Measurements from ENCODE around the gene SLCO3A1.
A peak's percentile ranks its signal among the peaks of the same experiment; 100 is the strongest.

- TF ChIP-seq, protein P1, sequence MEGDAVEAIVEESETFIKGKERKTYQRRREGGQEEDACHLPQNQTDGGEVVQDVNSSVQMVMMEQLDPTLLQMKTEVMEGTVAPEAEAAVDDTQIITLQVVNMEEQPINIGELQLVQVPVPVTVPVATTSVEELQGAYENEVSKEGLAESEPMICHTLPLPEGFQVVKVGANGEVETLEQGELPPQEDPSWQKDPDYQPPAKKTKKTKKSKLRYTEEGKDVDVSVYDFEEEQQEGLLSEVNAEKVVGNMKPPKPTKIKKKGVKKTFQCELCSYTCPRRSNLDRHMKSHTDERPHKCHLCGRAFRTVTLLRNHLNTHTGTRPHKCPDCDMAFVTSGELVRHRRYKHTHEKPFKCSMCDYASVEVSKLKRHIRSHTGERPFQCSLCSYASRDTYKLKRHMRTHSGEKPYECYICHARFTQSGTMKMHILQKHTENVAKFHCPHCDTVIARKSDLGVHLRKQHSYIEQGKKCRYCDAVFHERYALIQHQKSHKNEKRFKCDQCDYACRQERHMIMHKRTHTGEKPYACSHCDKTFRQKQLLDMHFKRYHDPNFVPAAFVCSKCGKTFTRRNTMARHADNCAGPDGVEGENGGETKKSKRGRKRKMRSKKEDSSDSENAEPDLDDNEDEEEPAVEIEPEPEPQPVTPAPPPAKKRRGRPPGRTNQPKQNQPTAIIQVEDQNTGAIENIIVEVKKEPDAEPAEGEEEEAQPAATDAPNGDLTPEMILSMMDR (IDR thresholded peaks at IDR 0.05) = peak in 4 of 6 experiments; percentile 19 to 37 (median 26)
- no peak for TF ChIP-seq POLR2A (IDR thresholded peaks at IDR 0.05)
Measured at GRCh38 chr15:91885714-91886270, 32.3 kb downstream of the SLCO3A1 start.

Data from adrenal gland (tissue), 5 donors.